Measurements from ENCODE around the gene DNAL1. TPM values are rescaled to one million over a fixed set of nuclear protein-coding genes. Genes with fewer than 3 reads are reported as not detected.

DNAL1 gene
- total RNA-seq, 4 donors from 2014 or later = 7.5 to 21.0 (median 9.8) TPM

- no peaks in the 10 kb centered on the region for H3K27me3 ChIP-seq
- H3K9me3 ChIP-seq = no peaks in the 10 kb centered on the region
- peak overlapping the region; percentile 63 to 88 (median 82) for H3K27ac ChIP-seq
- WGBS, 2 donors = 56 to 60% methylated on average over 7 of the region's 7 CpGs
- H3K4me1 ChIP-seq = peaks cover 0 to 83% (median 46%) of the 10 kb centered on the region in 4 donors
- no peak overlapping the region for H3K4me3 ChIP-seq
- no peak for DNase-seq (ENCODE audit: low spot score in 2 of 2)
- TF ChIP-seq EP300 (IDR thresholded peaks at IDR 0.05) (no peak), CTCF (IDR thresholded peaks at IDR 0.05) (no peak), POLR2A (IDR thresholded peaks at IDR 0.05) (no peak)
- peaks cover 2 to 83% (median 36%) of the 10 kb centered on the region in 3 donors for H3K36me3 ChIP-seq
These were observed 78.6 kb downstream of the DNAL1 start for GRCh38 chr14:73723406-73723796.

GRCh38 chr14:73723797-73724661 lies 79.2 kb downstream of the DNAL1 start:
- Histone ChIP-seq H3K9me3 (no peaks in the 10 kb centered on the region), H3K4me3 (no peak overlapping the region), H3K27ac (peak overlapping the region; percentile 63 to 88 (median 82)), H3K27me3 (no peaks in the 10 kb centered on the region), H3K4me1 (peaks cover 0 to 83% (median 48%) of the 10 kb centered on the region in 4 donors), H3K36me3 (peaks cover 2 to 77% (median 36%) of the 10 kb centered on the region in 3 donors)
- DNase-seq (ENCODE audit: low spot score in 2 of 2) = peak; percentile 72 to 88
- 10 to 13% methylated on average over 12 of the region's 12 CpGs for WGBS, 2 donors
- TF ChIP-seq CTCF (IDR thresholded peaks at IDR 0.05) = peak in 3 of 5 experiments; percentile 30 to 60 (median 57)
- TF ChIP-seq EP300 (IDR thresholded peaks at IDR 0.05) = peak; percentile 6 to 86
- TF ChIP-seq POLR2A (IDR thresholded peaks at IDR 0.05) = peak in 1 of 2 donors; percentile 44

GRCh38 chr14:73724696-73725095 lies 79.9 kb downstream of the DNAL1 start:
- no peak overlapping the region for H3K4me3 ChIP-seq
- H3K27ac ChIP-seq = peak overlapping the region; percentile 63 to 88 (median 82)
- TF ChIP-seq CTCF (IDR thresholded peaks at IDR 0.05) = no peak
- TF ChIP-seq EP300 (IDR thresholded peaks at IDR 0.05) = no peak
- no peak for TF ChIP-seq POLR2A (IDR thresholded peaks at IDR 0.05)
- no peaks in the 10 kb centered on the region for H3K27me3 ChIP-seq
- no peaks in the 10 kb centered on the region for H3K9me3 ChIP-seq
- H3K36me3 ChIP-seq = peaks cover 2 to 76% (median 41%) of the 10 kb centered on the region in 3 donors
- WGBS, 2 donors = 56 to 66% methylated on average over 2 of the region's 2 CpGs
- DNase-seq (ENCODE audit: low spot score in 2 of 2) = no peak
- H3K4me1 ChIP-seq = peaks cover 0 to 83% (median 53%) of the 10 kb centered on the region in 4 donors

GRCh38 chr14:73725116-73726024 lies 80.6 kb downstream of the DNAL1 start:
- TF ChIP-seq EP300 (IDR thresholded peaks at IDR 0.05) = no peak
- no peak for TF ChIP-seq CTCF (IDR thresholded peaks at IDR 0.05)
- no peak for TF ChIP-seq POLR2A (IDR thresholded peaks at IDR 0.05)
- no peak overlapping the region for H3K4me3 ChIP-seq
- H3K9me3 ChIP-seq = no peaks in the 10 kb centered on the region
- H3K27me3 ChIP-seq = no peaks in the 10 kb centered on the region
- H3K36me3 ChIP-seq = peaks cover 2 to 76% (median 48%) of the 10 kb centered on the region in 3 donors
- H3K27ac ChIP-seq = peak overlapping the region; percentile 63 to 88 (median 82)
- 74 to 81% methylated on average over 7 to 8 of the region's 8 CpGs for WGBS, 2 donors
- H3K4me1 ChIP-seq = peaks cover 0 to 87% (median 53%) of the 10 kb centered on the region in 4 donors
- peak in 1 of 2 donors; percentile 3 for DNase-seq (ENCODE audit: low spot score in 2 of 2)
